Smooth muscle cell (in vitro differentiated cells): ENCODE results near the gene RSBN1. TPM values are rescaled to one million over a fixed set of nuclear protein-coding genes. Genes with fewer than 3 reads are reported as not detected.

ENCODE experiments used
- DNase-seq: peaks from one replicate; lab custom pipeline; 2025; ENCODE audit not compliant: unreplicated experiment; lab: John Stamatoyannopoulos, UW
- H2AFZ ChIP-seq: fragments of 200-600 bp; sonication (generic); 2 replicates; pipeline ENCODE4 v1.6.0; 2016; ENCODE audit warnings: antibody characterized with exemption, low read depth, mild to moderate bottlenecking
- H3F3A ChIP-seq: fragments of 200-600 bp; sonication (generic); 2 replicates; pipeline ENCODE4 v1.6.0; 2017; ENCODE audit warnings: antibody characterized with exemption, low read depth
- H3K27ac ChIP-seq: fragments of 200-600 bp; sonication (generic); 2 replicates; pipeline ENCODE4 v1.5.1; 2016; ENCODE audit warnings: low read depth, mild to moderate bottlenecking
- H3K27me3 ChIP-seq: fragments of 200-600 bp; sonication (generic); 2 replicates; pipeline ENCODE4 v1.6.1; 2016; ENCODE audit warnings: low read depth, mild to moderate bottlenecking
- H3K36me3 ChIP-seq: fragments of 200-600 bp; sonication (generic); 2 replicates; pipeline ENCODE4 v1.5.1; 2016; ENCODE audit warnings: low read depth
- H3K4me1 ChIP-seq: fragments of 200-600 bp; sonication (generic); 2 replicates; pipeline ENCODE4 v1.5.1; 2016; ENCODE audit warnings: low read depth
- H3K4me2 ChIP-seq: fragments of 200-600 bp; sonication (generic); 2 replicates; pipeline ENCODE4 v1.6.0; 2016; ENCODE audit warnings: mild to moderate bottlenecking
- H3K4me3 ChIP-seq: fragments of 200-600 bp; sonication (generic); 2 replicates; pipeline ENCODE4 v1.5.1; 2016; ENCODE audit warnings: mild to moderate bottlenecking
- H3K79me2 ChIP-seq: fragments of 200-600 bp; sonication (generic); 2 replicates; pipeline ENCODE4 v1.6.0; 2016; ENCODE audit warnings: low read depth, mild to moderate bottlenecking
- H3K9ac ChIP-seq: fragments of 200-600 bp; sonication (generic); 2 replicates; pipeline ENCODE4 v1.6.0; 2016; ENCODE audit warnings: low read depth
- H3K9me3 ChIP-seq: fragments of 200-600 bp; sonication (generic); replicated peaks from 2 replicates; pipeline ENCODE4 v1.5.1; 2016; ENCODE audit warnings: low read depth
- H4K20me1 ChIP-seq: fragments of 200-600 bp; sonication (generic); 2 replicates; pipeline ENCODE4 v1.6.0; 2016; ENCODE audit warnings: low read depth
- WGBS: methylation state at CpG from one replicate; pipeline ENCODE4 v1.1.7; 2016; ENCODE audit warnings: low lambda C conversion rate; 5-methylcytosine and 5-hydroxymethylcytosine counted together
- polyA plus RNA-seq: library from polyadenylated mRNA; unstranded; fragments of >200 nt; fragmentation: Nextera tagmentation; extraction: Ambion mirVana; gene quantifications from 2 replicates; pipeline ENCODE4 v1.2.1, GENCODE V29; 2016
- total RNA-seq: library from RNA; depleted of rRNA; stranded (reverse); fragments of >200 nt; gene quantifications from 2 replicates; pipeline ENCODE4 v1.2.3, GENCODE V29; 2014
- TF ChIP-seq, protein P1 (sequence below): fragments of 200-600 bp; sonication (generic); IDR thresholded peaks from 2 replicates; pipeline ENCODE4 v1.5.1; 2017; ENCODE audit warnings: borderline replicate concordance, mild to moderate bottlenecking, antibody characterized with exemption; ENCODE audit not compliant: insufficient read depth, poor library complexity, severe bottlenecking

The RSBN1 gene
- total and polyA plus RNA-seq, 2 experiments from 2014 or later: 9.0 to 18.3 TPM

- Histone ChIP-seq H3K79me2 (peaks cover 16% of the 10 kb centered on the region), H3K36me3 (no peaks in the 10 kb centered on the region), H3K27me3 (no peaks in the 10 kb centered on the region), H4K20me1 (no peaks in the 10 kb centered on the region), H3K4me1 (peaks cover 7% of the 10 kb centered on the region), H3K9me3 (no peaks in the 10 kb centered on the region), H3F3A (peaks cover 3% of the 10 kb centered on the region), H3K27ac (no peak overlapping the region), H3K9ac (no peak overlapping the region), H3K4me3 (no peak overlapping the region), H2AFZ (no peak overlapping the region), H3K4me2 (no peak overlapping the region)
- DNase-seq: no peak
- TF ChIP-seq, protein P1, sequence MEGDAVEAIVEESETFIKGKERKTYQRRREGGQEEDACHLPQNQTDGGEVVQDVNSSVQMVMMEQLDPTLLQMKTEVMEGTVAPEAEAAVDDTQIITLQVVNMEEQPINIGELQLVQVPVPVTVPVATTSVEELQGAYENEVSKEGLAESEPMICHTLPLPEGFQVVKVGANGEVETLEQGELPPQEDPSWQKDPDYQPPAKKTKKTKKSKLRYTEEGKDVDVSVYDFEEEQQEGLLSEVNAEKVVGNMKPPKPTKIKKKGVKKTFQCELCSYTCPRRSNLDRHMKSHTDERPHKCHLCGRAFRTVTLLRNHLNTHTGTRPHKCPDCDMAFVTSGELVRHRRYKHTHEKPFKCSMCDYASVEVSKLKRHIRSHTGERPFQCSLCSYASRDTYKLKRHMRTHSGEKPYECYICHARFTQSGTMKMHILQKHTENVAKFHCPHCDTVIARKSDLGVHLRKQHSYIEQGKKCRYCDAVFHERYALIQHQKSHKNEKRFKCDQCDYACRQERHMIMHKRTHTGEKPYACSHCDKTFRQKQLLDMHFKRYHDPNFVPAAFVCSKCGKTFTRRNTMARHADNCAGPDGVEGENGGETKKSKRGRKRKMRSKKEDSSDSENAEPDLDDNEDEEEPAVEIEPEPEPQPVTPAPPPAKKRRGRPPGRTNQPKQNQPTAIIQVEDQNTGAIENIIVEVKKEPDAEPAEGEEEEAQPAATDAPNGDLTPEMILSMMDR: no peak
- 90% methylated on average over 3 of the region's 3 CpGs for WGBS
Observed at GRCh38 chr1:113761937-113762336, 50.3 kb downstream of the RSBN1 start.

- peak overlapping the region; percentile 93 for H3K9ac ChIP-seq
- no peaks in the 10 kb centered on the region for H3K9me3 ChIP-seq
Observed at GRCh38 chr1:113760102-113761080, 51.9 kb downstream of the RSBN1 start.

DNA sequence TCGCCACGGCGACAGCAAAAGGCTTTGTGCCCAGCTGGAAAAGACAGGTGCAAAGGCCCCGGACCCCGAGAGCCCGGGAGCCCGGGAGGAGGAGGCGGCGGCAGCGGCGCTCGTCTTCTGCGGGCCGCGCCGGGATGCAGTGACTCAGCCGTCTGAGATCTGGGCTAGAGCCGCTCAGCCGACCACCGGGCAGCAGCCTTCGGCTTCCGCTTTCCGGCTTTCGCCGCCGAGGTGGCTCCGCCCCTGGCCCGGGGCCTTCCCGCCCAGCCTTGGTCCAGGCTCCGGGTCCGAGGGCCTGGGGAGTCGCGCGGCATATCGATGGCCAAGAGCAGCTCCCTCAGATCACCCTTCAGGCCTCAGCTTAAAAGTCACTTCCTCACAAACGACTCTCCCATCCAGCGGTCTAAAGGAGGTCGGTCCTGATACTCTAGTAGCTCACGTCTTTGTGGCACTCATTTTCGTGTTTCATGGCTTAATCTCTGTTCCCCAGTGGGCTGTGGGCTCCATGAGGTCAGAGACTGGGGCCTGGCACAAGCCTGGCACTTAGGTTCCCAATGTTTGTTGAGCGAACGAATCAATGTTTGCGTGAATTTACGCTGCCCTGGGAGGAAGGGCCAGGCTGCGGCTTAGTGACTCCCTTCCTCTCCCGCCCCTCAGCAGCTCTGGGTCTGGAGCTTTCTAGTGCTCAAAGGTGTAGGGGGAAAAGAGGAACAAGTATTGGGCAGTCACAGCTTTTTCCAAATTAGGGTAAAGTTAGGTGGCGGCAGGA is 52.8 kb downstream of the RSBN1 start, which contains the start of gene PHTF1:
Gene PHTF1 (minus strand): TSS at position 154 of the 769 bp plus-strand sequence. CDS start 783 bp downstream, outside the sequence.
- Histone ChIP-seq H3K4me3 (peak within 1 kb of the TSS; percentile 98), H3F3A (peaks cover 3% of the 10 kb centered on the region), H3K27ac (peak within 1 kb of the TSS; percentile 94), H3K36me3 (no peaks in the 10 kb centered on the region), H3K9me3 (no peaks in the 10 kb centered on the region), H4K20me1 (no peaks in the 10 kb centered on the region), H3K4me2 (peak within 1 kb of the TSS; percentile 87), H3K27me3 (no peaks in the 10 kb centered on the region), H2AFZ (peak within 1 kb of the TSS; percentile 85), H3K79me2 (peaks cover 40% of the 10 kb centered on the region), H3K4me1 (peaks cover 15% of the 10 kb centered on the region), H3K9ac (peak within 1 kb of the TSS; percentile 93)
- DNase-seq: peak; percentile 72
- TF ChIP-seq, protein P1: no peak
- WGBS: 1% methylated on average over 47 of the region's 47 CpGs

More at GRCh38 chr1:113760102-113761080, 51.9 kb downstream of the RSBN1 start:
- Histone ChIP-seq H3K79me2 (peaks cover 31% of the 10 kb centered on the region), H3K4me3 (peak overlapping the region; percentile 98), H3F3A (peaks cover 3% of the 10 kb centered on the region), H3K4me2 (peak overlapping the region; percentile 87), H3K4me1 (peaks cover 15% of the 10 kb centered on the region), H3K27me3 (no peaks in the 10 kb centered on the region), H2AFZ (peak overlapping the region; percentile 85), H3K27ac (peak overlapping the region; percentile 94), H4K20me1 (no peaks in the 10 kb centered on the region), H3K36me3 (no peaks in the 10 kb centered on the region)
- no peak for DNase-seq
- 83% methylated on average over 23 of the region's 23 CpGs for WGBS
- TF ChIP-seq, protein P1: no peak
